Activated CD4-positive, alpha-beta T cell treated with anti-CD3 and anti-CD28 coated beads for 36 hours (primary cell): ENCODE results near the gene ZFHX3. TPM values are rescaled to one million over a fixed set of nuclear protein-coding genes. Genes with fewer than 3 reads are reported as not detected.

Source experiments
- ATAC-seq: fragments of 200-7000 bp; cut with Tn5 transposase; one replicate; pipeline ENCODE4 v1.10.0; 2021; ENCODE audit warnings: mild to moderate bottlenecking, moderate library complexity
- CTCF ChIA-PET: fragments of 350-600 bp; sonication (Branson Sonifier 250); formaldehyde crosslinking; loops from one replicate; lab custom pipeline; 2021; ENCODE audit warnings: antibody characterized with exemption; lab: Charles Lee
- POLR2A ChIA-PET: fragments of 350-600 bp; sonication (Branson Sonifier 250); formaldehyde crosslinking; loops from one replicate; lab custom pipeline; 2021; ENCODE audit warnings: antibody characterized with exemption, inconsistent platforms; lab: Charles Lee
- DNase-seq: peaks from one replicate; pipeline ENCODE4 v3.0.0-alpha.2; 2020
- H3K27ac Mint-ChIP-seq: one replicate; pipeline ENCODE4 v1.8.0; 2021; ENCODE audit warnings: mixed read lengths
- H3K27me3 Mint-ChIP-seq: one replicate; pipeline ENCODE4 v1.8.0; 2021; ENCODE audit warnings: mixed read lengths
- H3K36me3 Mint-ChIP-seq: one replicate; pipeline ENCODE4 v1.8.0; 2021; ENCODE audit warnings: low read depth, mixed read lengths
- H3K4me1 Mint-ChIP-seq: one replicate; pipeline ENCODE4 v1.8.0; 2021; ENCODE audit warnings: mixed read lengths
- H3K4me3 Mint-ChIP-seq: one replicate; pipeline ENCODE4 v1.8.0; 2021; ENCODE audit warnings: mild to moderate bottlenecking, moderate library complexity, mixed read lengths
- H3K9me3 Mint-ChIP-seq: one replicate; pipeline ENCODE4 v1.8.0; 2021; ENCODE audit warnings: low read depth, mixed read lengths
- intact Hi-C, 2 experiments: fragments of 100-400 bp; cut with DNase I in 1 of 2; cut with micrococcal nuclease in 1 of 2; formaldehyde crosslinking; loops; one replicate each; pipeline versions ENCODE4 v1.14.2 to v1.15.1; 2022 to 2024; cut with DNase I, micrococcal nuclease
- total RNA-seq, 2 experiments: library from RNA; stranded (reverse); gene quantifications; one replicate each; pipeline ENCODE4 v1.2.3, GENCODE V29; 2021

The ZFHX3 gene
- total RNA-seq, 2 experiments from 2014 or later: 0.27 to 0.37 TPM

DNA sequence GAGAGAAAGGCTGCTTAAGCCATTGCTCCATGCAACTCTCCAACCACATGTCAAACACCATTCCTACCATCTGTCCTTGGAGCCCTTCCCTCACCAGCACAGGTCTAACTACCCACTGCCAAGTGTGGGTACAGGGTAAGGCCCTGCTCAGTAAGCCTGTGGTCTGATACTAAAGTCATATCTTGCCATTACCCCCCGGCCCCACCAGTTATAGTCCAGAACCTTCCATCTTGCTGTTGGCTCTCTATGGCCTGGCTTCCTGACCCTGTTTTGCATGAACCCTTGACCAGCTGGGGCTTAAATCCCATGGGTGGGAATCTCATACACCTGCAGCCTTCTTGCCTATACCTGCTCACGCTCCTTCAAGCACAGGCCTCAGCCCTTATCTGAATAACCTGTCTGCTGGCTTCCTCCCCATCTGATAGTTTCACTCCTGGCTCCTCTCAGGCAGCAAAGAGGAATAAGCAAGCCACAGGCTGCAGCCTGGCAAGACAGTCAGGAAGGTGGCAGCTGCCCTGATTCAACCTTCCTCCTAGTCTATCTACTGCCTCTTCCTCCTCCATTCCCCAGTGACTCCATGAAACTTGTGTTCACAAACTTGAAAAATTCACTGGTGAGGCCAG, 64.1 kb downstream of the ZFHX3 start:
- H3K27me3 Mint-ChIP-seq: no peaks in the 10 kb centered on the region
- no peak for ATAC-seq
- no peak overlapping the region for H3K4me3 Mint-ChIP-seq
- ChIA-PET POLR2A (no interaction called here), CTCF (no interaction called here)
- no peaks in the 10 kb centered on the region for H3K9me3 Mint-ChIP-seq
- no peaks in the 10 kb centered on the region for H3K36me3 Mint-ChIP-seq
- H3K4me1 Mint-ChIP-seq: no peaks in the 10 kb centered on the region
- no peak overlapping the region for H3K27ac Mint-ChIP-seq
- DNase-seq: no peak
- intact Hi-C loops: no loop called here

DNA sequence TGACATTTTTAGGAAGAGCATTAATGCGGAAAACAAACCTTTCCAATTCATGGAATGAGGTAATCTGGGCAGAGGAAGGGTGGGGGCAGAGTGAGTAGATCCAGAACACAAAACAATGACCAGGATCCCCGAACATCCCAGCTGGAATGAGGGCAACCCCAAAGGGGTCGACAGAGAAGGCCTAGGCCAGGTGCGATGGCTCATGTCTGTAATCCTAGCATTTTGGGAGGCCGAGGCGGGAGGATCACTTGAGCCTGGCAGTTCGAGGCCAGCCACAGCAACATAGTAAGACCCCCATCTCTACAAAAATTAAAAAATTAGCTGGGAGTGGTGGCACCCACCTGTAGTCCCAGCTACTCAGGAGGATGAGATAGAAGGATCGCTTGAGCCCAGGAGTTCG, 64.7 kb downstream of the ZFHX3 start:
- POLR2A ChIA-PET: no interaction called here
- Mint-ChIP-seq H3K4me1 (no peaks in the 10 kb centered on the region), H3K36me3 (no peaks in the 10 kb centered on the region), H3K27ac (no peak overlapping the region), H3K9me3 (no peaks in the 10 kb centered on the region), H3K27me3 (no peaks in the 10 kb centered on the region), H3K4me3 (no peak overlapping the region)
- ATAC-seq (no peak), DNase-seq (no peak)
- intact Hi-C loops: no loop called here
- CTCF ChIA-PET: interaction anchor here (1.3 kb wide), 1 partner anchor 66 kb away, joined by 3 read pairs; no protein-coding TSS in a partner anchor

- no peak for DNase-seq
- ChIA-PET CTCF (interaction anchor here (0.6 kb wide), 1 partner anchor 960 kb away, joined by 3 read pairs; no protein-coding TSS in a partner anchor), POLR2A (no interaction called here)
- Mint-ChIP-seq H3K4me1 (no peaks in the 10 kb centered on the region), H3K9me3 (no peaks in the 10 kb centered on the region), H3K27me3 (no peaks in the 10 kb centered on the region), H3K4me3 (no peak overlapping the region), H3K27ac (no peak overlapping the region), H3K36me3 (no peaks in the 10 kb centered on the region)
- no peak for ATAC-seq
- intact Hi-C loops: no loop called here
Observed at GRCh38 chr16:72979974-72980373, 68.0 kb downstream of the ZFHX3 start.

DNA sequence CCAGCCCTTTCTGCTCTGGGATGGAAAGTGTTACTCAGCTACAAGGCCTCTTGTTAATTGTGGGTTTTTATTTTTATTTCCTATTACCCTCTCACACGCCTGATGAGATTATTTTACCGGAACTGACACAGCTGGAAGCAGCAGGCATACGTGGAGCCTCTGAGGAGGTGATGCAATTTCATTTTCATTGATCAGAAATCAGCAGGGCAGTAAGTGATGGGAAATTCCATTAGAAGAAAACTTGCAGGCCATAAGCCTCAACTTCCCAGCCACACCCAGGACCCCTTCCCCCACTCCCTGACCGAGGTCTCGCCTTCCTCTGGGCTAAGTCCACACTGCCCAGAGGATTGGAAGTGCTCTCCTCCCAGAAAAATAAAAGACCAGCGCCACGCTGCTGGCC, 69.7 kb downstream of the ZFHX3 start:
- no peak for DNase-seq
- Mint-ChIP-seq H3K27ac (no peak overlapping the region), H3K4me1 (no peaks in the 10 kb centered on the region)

GRCh38 chr16:72977127-72977526, 70.8 kb downstream of the ZFHX3 start:
- Mint-ChIP-seq H3K9me3 (peaks cover 2% of the 10 kb centered on the region), H3K4me1 (no peaks in the 10 kb centered on the region), H3K27ac (no peak overlapping the region), H3K27me3 (no peaks in the 10 kb centered on the region), H3K4me3 (no peak overlapping the region), H3K36me3 (no peaks in the 10 kb centered on the region)
- ATAC-seq (no peak), DNase-seq (no peak)
- intact Hi-C loops: no loop called here
- POLR2A ChIA-PET: no interaction called here
- CTCF ChIA-PET: no interaction called here

More for the DNA sequence above, 69.7 kb downstream of the ZFHX3 start:
- ChIA-PET POLR2A (no interaction called here), CTCF (no interaction called here)
- intact Hi-C loops: no loop called here
- H3K9me3 Mint-ChIP-seq: no peaks in the 10 kb centered on the region
- H3K27me3 Mint-ChIP-seq: no peaks in the 10 kb centered on the region
- no peaks in the 10 kb centered on the region for H3K36me3 Mint-ChIP-seq
- no peak for ATAC-seq
- no peak overlapping the region for H3K4me3 Mint-ChIP-seq

DNA sequence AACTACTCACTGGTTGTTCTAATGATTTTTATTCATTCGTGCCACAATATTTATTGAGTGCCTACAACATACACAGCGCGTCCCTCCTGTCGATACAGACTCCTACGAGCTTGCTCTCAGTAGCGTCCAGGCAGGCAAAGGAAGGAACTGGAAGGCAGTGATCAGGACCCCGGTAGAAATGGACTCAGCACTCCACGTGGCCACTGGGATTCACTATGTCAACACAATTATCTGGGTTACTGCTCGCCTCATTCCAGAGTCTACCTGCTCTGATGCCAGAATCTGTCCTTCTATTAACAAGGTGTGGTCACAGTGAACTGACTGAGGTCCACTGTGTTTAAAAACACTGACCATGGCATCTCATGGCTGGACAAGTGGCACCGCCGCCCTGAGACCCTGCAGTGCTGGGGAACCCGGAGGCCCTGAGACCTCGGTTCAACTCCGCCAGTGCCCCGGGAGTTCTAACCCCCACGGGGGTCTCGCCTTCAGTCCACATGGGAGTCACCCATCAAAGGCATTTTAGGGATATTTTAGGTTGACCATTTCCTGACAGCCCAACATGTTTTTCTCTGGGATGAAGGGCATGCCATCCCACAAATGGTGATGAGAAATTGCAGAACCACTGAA, 71.4 kb downstream of the ZFHX3 start:
- CTCF ChIA-PET: no interaction called here
- no peak overlapping the region for H3K27ac Mint-ChIP-seq

DNA sequence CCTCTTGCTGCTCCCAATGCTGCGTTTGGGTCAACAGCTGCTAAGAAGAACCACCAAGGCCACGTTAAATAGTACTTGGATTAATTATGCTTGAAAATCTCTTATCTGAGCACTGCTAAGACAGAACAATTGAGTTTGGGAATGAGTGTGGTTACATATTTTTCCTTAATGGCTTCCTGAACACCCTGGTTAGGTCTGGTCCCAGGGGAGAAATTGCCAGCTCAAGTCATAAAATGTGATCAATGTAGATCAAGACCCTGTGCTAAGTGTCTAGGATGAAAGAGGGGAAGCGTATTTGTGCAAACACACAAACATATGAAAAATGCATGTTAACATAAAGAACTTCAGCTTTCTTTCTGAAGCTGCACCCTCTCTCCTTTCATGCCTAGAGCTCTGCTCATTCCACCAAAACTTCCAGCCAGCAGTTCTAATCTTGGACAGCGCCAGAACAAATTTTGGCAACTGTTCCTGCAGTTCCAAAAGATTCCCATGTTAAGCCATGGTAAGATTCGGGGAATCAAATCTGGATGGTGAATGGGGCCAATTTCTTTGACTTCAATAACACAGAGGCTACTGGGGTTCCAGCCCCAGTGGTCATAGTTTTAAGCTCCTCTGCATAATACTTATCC, 72.0 kb downstream of the ZFHX3 start:
- no peak overlapping the region for H3K4me3 Mint-ChIP-seq
- no peak for ATAC-seq

More for the DNA sequence above, 71.4 kb downstream of the ZFHX3 start:
- DNase-seq (no peak), ATAC-seq (no peak)
- H3K4me1 Mint-ChIP-seq: no peaks in the 10 kb centered on the region
- POLR2A ChIA-PET: no interaction called here
- H3K27me3 Mint-ChIP-seq: no peaks in the 10 kb centered on the region
- intact Hi-C loops: no loop called here
- H3K9me3 Mint-ChIP-seq: peaks cover 2% of the 10 kb centered on the region
- H3K36me3 Mint-ChIP-seq: no peaks in the 10 kb centered on the region
- no peak overlapping the region for H3K4me3 Mint-ChIP-seq

DNA sequence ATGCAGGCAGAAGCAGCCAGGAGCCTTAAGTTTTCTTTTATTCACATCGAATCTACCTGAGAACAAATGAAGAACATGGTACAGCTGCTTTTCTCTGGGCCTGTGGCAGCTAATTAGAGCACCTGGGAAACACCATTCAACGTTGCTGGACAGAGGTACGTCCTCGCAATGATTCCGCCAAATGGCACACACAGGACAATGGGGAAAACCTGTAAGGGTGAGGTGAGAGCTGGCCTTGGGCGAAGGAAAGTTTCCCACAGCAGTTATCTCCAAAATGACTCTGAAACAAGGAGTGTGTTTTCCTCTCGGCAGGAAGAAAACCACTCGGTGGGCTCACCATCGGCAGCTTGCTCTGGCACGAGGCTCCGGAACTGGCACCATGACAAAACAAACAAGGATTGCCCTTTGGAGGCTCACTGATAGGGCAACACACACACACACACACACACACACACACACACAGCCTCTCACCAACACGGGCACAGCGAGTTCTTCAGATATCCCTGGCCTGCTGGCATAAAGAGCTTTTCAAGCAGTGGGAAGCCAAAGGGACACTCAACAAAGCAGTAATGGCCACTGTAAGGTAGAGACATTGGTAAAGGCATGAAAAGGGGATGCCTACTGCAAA, 73.7 kb downstream of the ZFHX3 start:
- ATAC-seq (no peak), DNase-seq (no peak)
- intact Hi-C loops: no loop called here
- Mint-ChIP-seq H3K4me3 (no peak overlapping the region), H3K9me3 (peaks cover 2% of the 10 kb centered on the region), H3K27ac (no peak overlapping the region), H3K27me3 (no peaks in the 10 kb centered on the region), H3K36me3 (no peaks in the 10 kb centered on the region), H3K4me1 (no peaks in the 10 kb centered on the region)
- ChIA-PET POLR2A (no interaction called here), CTCF (no interaction called here)

More for the DNA sequence above, 72.0 kb downstream of the ZFHX3 start:
- H3K4me1 Mint-ChIP-seq: no peaks in the 10 kb centered on the region
- H3K9me3 Mint-ChIP-seq: peaks cover 2% of the 10 kb centered on the region
- H3K27me3 Mint-ChIP-seq: no peaks in the 10 kb centered on the region
- no peaks in the 10 kb centered on the region for H3K36me3 Mint-ChIP-seq
- ChIA-PET POLR2A (no interaction called here), CTCF (no interaction called here)
- H3K27ac Mint-ChIP-seq: no peak overlapping the region
- no peak for DNase-seq
- intact Hi-C loops: no loop called here

DNA sequence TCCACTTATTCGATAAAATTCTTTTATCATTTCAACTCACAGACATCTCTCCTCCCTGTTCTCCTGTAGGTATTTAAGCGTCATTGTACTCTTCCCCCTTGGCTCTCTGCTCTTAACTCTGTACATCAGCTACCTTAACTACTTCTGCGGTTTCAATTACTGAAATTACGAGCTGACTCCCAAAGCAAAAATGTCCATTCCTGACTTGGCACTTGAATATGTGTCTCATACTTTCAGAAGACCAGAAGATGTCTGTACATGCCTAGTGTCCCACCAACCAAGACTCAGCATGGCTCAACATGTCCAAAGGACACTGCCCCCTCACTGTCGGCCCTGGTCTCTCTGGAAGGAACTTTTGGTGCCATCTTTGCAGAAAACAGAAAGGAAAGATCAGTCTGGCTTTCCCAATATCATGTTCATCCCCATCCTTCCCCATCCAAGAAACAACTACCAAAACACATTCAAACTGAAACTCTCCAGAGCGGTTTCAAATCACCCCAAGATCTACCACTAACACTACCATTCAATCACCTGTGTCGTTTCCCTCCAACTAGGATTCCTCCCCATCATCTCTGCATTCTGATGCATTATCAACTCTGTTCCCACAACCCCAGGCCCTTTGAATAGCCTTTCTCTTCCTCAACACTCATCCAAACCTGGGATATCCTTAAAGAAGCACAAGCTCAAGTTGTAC, 74.9 kb downstream of the ZFHX3 start:
- Mint-ChIP-seq H3K4me3 (no peak overlapping the region), H3K27ac (no peak overlapping the region), H3K9me3 (peaks cover 2% of the 10 kb centered on the region), H3K27me3 (no peaks in the 10 kb centered on the region), H3K36me3 (no peaks in the 10 kb centered on the region), H3K4me1 (no peaks in the 10 kb centered on the region)
- ATAC-seq (no peak), DNase-seq (no peak)
- CTCF ChIA-PET: interaction anchor here (0.6 kb wide), 2 partner anchors 24 to 88 kb away, joined by 3 read pairs; no protein-coding TSS in a partner anchor
- POLR2A ChIA-PET: no interaction called here
- intact Hi-C loops: no loop called here

- no peaks in the 10 kb centered on the region for H3K27me3 Mint-ChIP-seq
- H3K27ac Mint-ChIP-seq: no peak overlapping the region
- no peaks in the 10 kb centered on the region for H3K36me3 Mint-ChIP-seq
- H3K4me1 Mint-ChIP-seq: no peaks in the 10 kb centered on the region
- ChIA-PET POLR2A (no interaction called here), CTCF (no interaction called here)
- intact Hi-C loops: no loop called here
- DNase-seq (no peak), ATAC-seq (no peak)
- H3K9me3 Mint-ChIP-seq: peaks cover 2% of the 10 kb centered on the region
- H3K4me3 Mint-ChIP-seq: no peak overlapping the region
Observed at GRCh38 chr16:72971370-72971769, 76.6 kb downstream of the ZFHX3 start.

- Mint-ChIP-seq H3K4me1 (no peaks in the 10 kb centered on the region), H3K27ac (no peak overlapping the region), H3K27me3 (no peaks in the 10 kb centered on the region), H3K36me3 (no peaks in the 10 kb centered on the region), H3K9me3 (peaks cover 2% of the 10 kb centered on the region), H3K4me3 (no peak overlapping the region)
- POLR2A ChIA-PET: no interaction called here
- ATAC-seq (no peak), DNase-seq (no peak)
- CTCF ChIA-PET: no interaction called here
- intact Hi-C loops: no loop called here
Observed at GRCh38 chr16:72970656-72971055, 77.3 kb downstream of the ZFHX3 start.
